GM18505 (cell line): ENCODE data around the gene PLSCR1.
A peak's percentile ranks its signal among the peaks of the same experiment; 100 is the strongest.
"Not testable (repeated sequence)": the region's sequence is repeated elsewhere in the genome, so short reads cannot be mapped to it uniquely, and the experiment has no call there.

ENCODE experiments used
- ATAC-seq: cut with Tn5 transposase; IDR thresholded peaks from one replicate; pipeline ENCODE4 v1.9.1; 2021; ENCODE audit not compliant: unreplicated experiment
- POLR2A ChIP-seq: IDR thresholded peaks from 4 replicates; pipeline ENCODE4 v1.6.1; 2011; ENCODE audit warnings: borderline replicate concordance; ENCODE audit not compliant: insufficient read depth, insufficient read length; ENCODE audit errors: extremely low read depth

The PLSCR1 gene

GRCh38 chr3:146513386-146514051 lies 30.9 kb downstream of the PLSCR1 start:
- no peak for TF ChIP-seq POLR2A

GRCh38 chr3:146511402-146512134 lies 32.8 kb downstream of the PLSCR1 start:
- no peak for ATAC-seq
- TF ChIP-seq POLR2A, result no peak

More at GRCh38 chr3:146513386-146514051, 30.9 kb downstream of the PLSCR1 start:
- ATAC-seq, result no peak

- ATAC-seq, result no peak
Observed at GRCh38 chr3:146507331-146508120, 36.9 kb downstream of the PLSCR1 start.

GRCh38 chr3:146505516-146505915 lies 38.9 kb downstream of the PLSCR1 start:
- no peak for TF ChIP-seq POLR2A
- no peak for ATAC-seq

More at GRCh38 chr3:146507331-146508120, 36.9 kb downstream of the PLSCR1 start:
- no peak for TF ChIP-seq POLR2A

- ATAC-seq, result no peak
- no peak for TF ChIP-seq POLR2A
Observed at GRCh38 chr3:146504498-146505197, 39.8 kb downstream of the PLSCR1 start.

GRCh38 chr3:146503461-146504202 lies 40.8 kb downstream of the PLSCR1 start:
- no peak for TF ChIP-seq POLR2A

GRCh38 chr3:146502887-146503460 lies 41.4 kb downstream of the PLSCR1 start:
- TF ChIP-seq POLR2A, result no peak
- ATAC-seq, result no peak

More at GRCh38 chr3:146503461-146504202, 40.8 kb downstream of the PLSCR1 start:
- peak; percentile 96 for ATAC-seq

GRCh38 chr3:146501752-146502151 lies 42.7 kb downstream of the PLSCR1 start:
- TF ChIP-seq POLR2A, result no peak
- ATAC-seq, result peak; percentile 46

- no peak for ATAC-seq
- TF ChIP-seq POLR2A, result no peak
Observed at GRCh38 chr3:146499701-146500100, 44.7 kb downstream of the PLSCR1 start.

- no peak for TF ChIP-seq POLR2A
- no peak for ATAC-seq
Observed at GRCh38 chr3:146498002-146498736, 46.2 kb downstream of the PLSCR1 start.

- ATAC-seq, result not testable (repeated sequence)
Observed at GRCh38 chr3:146497145-146497843, 47.1 kb downstream of the PLSCR1 start.

GRCh38 chr3:146496726-146497125 lies 47.7 kb downstream of the PLSCR1 start:
- no peak for TF ChIP-seq POLR2A
- ATAC-seq, result no peak
